ENCODE measurements around the gene CNNM4.

The CNNM4 gene

DNA sequence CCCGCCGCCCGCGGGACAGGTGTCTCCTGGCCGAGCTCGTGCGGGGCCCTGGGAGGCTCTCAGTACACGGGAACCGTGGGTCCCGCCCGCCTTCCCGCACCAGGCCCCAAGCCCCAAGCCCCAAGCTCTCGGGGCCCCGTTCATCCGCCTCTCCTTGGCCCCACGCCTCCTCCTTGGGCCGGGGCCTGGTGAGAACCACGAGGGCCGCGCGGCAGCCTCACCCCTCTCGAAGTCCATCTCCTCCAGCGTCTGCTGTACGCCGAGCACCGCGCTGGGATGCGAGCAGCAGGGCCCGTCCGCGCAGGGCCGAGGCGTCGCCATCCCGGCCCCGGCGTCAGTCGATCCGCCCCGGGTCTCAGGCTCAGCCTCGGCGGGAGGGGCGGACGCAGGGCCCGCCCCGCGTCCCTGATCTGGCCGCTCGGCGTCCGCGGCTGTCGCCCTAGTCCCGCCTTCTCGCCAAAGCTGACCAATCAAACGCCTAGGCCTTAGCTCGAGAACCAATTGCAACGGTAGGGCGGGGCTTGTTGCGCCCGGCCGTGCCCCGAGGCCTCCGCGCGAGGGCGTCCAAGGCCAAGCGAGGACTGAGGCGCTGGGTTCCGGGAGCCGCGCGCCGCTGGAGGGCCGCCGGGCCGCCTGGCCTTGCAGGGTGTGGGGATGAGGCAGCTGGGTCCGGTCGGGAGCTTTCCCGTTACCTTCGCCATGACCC is 97.1 kb downstream of the CNNM4 start, which contains the start of gene ANKRD39:
Gene ANKRD39, minus strand, starts transcription at position 350 of the 706 bp plus-strand sequence. Its CDS starts 29 bp downstream, at position 321.
- DNase-seq (ENCODE audit: low read depth in 2 of 2, low spot score in 1 of 2), result peak; percentile 89 to 95

DNA sequence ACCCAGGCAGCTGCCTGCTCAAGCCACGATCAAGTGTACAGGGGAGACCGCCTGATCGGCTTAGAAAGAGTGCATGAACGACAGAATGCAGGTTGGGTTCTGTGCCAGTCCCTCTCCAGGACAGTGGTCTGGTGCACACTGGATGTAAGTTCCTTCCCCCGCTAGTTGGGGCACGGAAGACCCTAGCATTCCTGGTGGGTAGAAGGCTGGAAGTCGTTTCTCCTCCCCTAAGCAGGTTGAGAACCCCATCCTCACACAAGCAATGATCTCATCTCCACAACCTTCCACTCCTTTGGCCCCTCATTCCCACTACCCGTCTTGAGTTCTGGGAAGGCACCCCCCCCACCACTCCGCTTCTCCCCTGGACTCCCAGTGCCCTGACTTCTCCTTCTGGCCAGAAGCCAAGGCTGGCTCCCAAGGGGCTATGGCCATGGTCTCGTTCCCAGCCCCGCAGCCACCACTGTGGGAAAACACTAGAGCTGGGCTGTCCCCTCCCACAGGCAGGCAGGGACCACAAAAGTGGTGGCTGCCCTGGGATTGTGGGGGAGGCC is 98.5 kb downstream of the CNNM4 start:
- DNase-seq (ENCODE audit: low read depth in 2 of 2, low spot score in 1 of 2), result no peak

DNA sequence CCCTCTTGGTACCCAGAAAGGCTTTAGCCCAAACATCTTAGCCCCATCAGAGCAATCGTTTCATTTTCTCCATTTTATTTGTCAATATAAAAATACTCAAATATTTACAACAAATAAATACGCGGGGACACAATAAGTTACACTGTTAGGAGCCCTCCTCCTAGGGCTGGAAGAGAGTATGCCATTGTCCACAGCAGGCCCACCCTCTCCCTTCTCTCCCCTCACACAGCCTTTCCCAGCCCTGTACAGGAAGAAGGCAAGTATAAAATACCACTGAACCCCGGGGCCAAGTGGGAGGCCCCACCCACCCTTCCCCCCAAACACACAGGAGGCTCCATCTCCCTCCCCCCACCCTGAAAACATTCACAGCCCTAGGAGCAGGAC is 99.0 kb downstream of the CNNM4 start:
- no peak for DNase-seq (ENCODE audit: low read depth in 2 of 2, low spot score in 1 of 2)

- DNase-seq (ENCODE audit: low read depth in 2 of 2, low spot score in 1 of 2), result no peak
Measured at GRCh38 chr2:96860065-96861029, 99.6 kb downstream of the CNNM4 start.

DNA sequence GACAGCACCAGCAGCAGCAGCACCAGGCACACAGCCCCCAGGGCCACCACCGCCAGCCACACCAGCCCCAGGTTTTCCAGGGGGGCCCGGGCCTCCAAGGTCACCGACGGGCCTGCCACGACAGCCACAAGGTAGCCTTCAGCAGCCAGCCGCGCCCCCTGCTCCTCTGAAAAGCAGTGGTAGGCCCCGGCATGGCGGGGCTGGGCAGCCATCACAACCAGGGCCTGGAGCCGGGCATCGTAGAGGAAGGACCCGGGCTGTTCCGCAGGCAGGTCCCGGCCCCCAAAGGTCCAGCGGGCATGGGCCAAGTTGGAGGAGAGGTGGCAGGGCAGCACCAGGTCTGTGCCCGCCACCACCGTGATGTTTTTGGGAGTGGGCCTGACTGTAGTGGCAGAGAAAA is 100.4 kb downstream of the CNNM4 start:
- DNase-seq (ENCODE audit: low read depth in 2 of 2, low spot score in 1 of 2), result no peak
